ENCODE data around the gene LBX2. TPM values are rescaled to one million over a fixed set of nuclear protein-coding genes. Genes with fewer than 3 reads are reported as not detected.
A peak's percentile ranks its signal among the peaks of the same experiment; 100 is the strongest.
"Not testable (repeated sequence)": the region's sequence is repeated elsewhere in the genome, so short reads cannot be mapped to it uniquely, and the experiment has no call there.

LBX2 gene
- total RNA-seq, 1 donor = 5.4 TPM

GRCh38 chr2:74459503-74460118 lies 39.8 kb downstream of the LBX2 start:
- H3K27me3 ChIP-seq (ENCODE audit: insufficient read depth, low read length); H4K20me1 ChIP-seq (ENCODE audit: insufficient read depth, low read length); H3K27ac ChIP-seq (ENCODE audit: low read depth, low read length); H3K9me3 ChIP-seq (ENCODE audit: low read depth, low read length); H2AFZ ChIP-seq (ENCODE audit: low read length): not testable (repeated sequence)
- peak; percentile 67 for DNase-seq (ENCODE audit: insufficient read length, low spot score, missing footprints)
- peak overlapping the region; percentile 96 for H3K4me3 ChIP-seq (ENCODE audit: insufficient read depth, low read length)
- peaks cover 27% of the 10 kb centered on the region for H3K36me3 ChIP-seq (ENCODE audit: insufficient read depth, low read length)
- H3K4me1 ChIP-seq (ENCODE audit: insufficient read depth, low read length) = peaks cover 35% of the 10 kb centered on the region
- H3K4me2 ChIP-seq (ENCODE audit: insufficient read depth, low read length) = peak overlapping the region; percentile 99
- H3K79me2 ChIP-seq (ENCODE audit: insufficient read depth, low read length) = peaks cover 43% of the 10 kb centered on the region

GRCh38 chr2:74458938-74459363 lies 40.5 kb downstream of the LBX2 start:
- H2AFZ ChIP-seq (ENCODE audit: low read length) = peak overlapping the region; percentile 63
- H3K4me3 ChIP-seq (ENCODE audit: insufficient read depth, low read length) = peak overlapping the region; percentile 96
- no peaks in the 10 kb centered on the region for H3K9me3 ChIP-seq (ENCODE audit: low read depth, low read length)
- H3K4me2 ChIP-seq (ENCODE audit: insufficient read depth, low read length) = peak overlapping the region; percentile 99
- no peak for TF ChIP-seq CTCF (IDR thresholded peaks at IDR 0.05; ENCODE audit: extremely low read depth, low read depth, low read length)
- no peaks in the 10 kb centered on the region for H3K27me3 ChIP-seq (ENCODE audit: insufficient read depth, low read length)
- peaks cover 27% of the 10 kb centered on the region for H3K36me3 ChIP-seq (ENCODE audit: insufficient read depth, low read length)
- H4K20me1 ChIP-seq (ENCODE audit: insufficient read depth, low read length) = no peaks in the 10 kb centered on the region
- H3K79me2 ChIP-seq (ENCODE audit: insufficient read depth, low read length) = peaks cover 37% of the 10 kb centered on the region
- DNase-seq (ENCODE audit: insufficient read length, low spot score, missing footprints) = peak; percentile 91
- peak overlapping the region; percentile 68 for H3K27ac ChIP-seq (ENCODE audit: low read depth, low read length)
- peaks cover 29% of the 10 kb centered on the region for H3K4me1 ChIP-seq (ENCODE audit: insufficient read depth, low read length)

GRCh38 chr2:74458132-74458937 lies 41.1 kb downstream of the LBX2 start, which contains the start of gene WBP1:
TSS of gene WBP1 (plus strand) at chr2:74458438. CDS start at chr2:74458603, 165 bp downstream.
- Histone ChIP-seq H4K20me1 (ENCODE audit: insufficient read depth, low read length) (no peaks in the 10 kb centered on the region), H3K36me3 (ENCODE audit: insufficient read depth, low read length) (peaks cover 27% of the 10 kb centered on the region), H3K27ac (ENCODE audit: low read depth, low read length) (peak within 1 kb of the TSS; percentile 78), H3K4me1 (ENCODE audit: insufficient read depth, low read length) (peaks cover 27% of the 10 kb centered on the region), H3K79me2 (ENCODE audit: insufficient read depth, low read length) (peaks cover 35% of the 10 kb centered on the region), H2AFZ (ENCODE audit: low read length) (peak within 1 kb of the TSS; percentile 88), H3K4me3 (ENCODE audit: insufficient read depth, low read length) (peak within 1 kb of the TSS; percentile 96), H3K27me3 (ENCODE audit: insufficient read depth, low read length) (peaks cover 1% of the 10 kb centered on the region), H3K4me2 (ENCODE audit: insufficient read depth, low read length) (peak within 1 kb of the TSS; percentile 99), H3K9me3 (ENCODE audit: low read depth, low read length) (no peaks in the 10 kb centered on the region)
- no peak for TF ChIP-seq CTCF (IDR thresholded peaks at IDR 0.05; ENCODE audit: extremely low read depth, low read depth, low read length)
- DNase-seq (ENCODE audit: insufficient read length, low spot score, missing footprints) = peak; percentile 99

GRCh38 chr2:74457549-74458131 lies 41.8 kb downstream of the LBX2 start:
- H2AFZ ChIP-seq (ENCODE audit: low read length) = peak overlapping the region; percentile 88
- peak overlapping the region; percentile 99 for H3K4me2 ChIP-seq (ENCODE audit: insufficient read depth, low read length)
- H3K27me3 ChIP-seq (ENCODE audit: insufficient read depth, low read length) = peaks cover 3% of the 10 kb centered on the region
- H3K4me3 ChIP-seq (ENCODE audit: insufficient read depth, low read length) = peak overlapping the region; percentile 87
- peak overlapping the region; percentile 78 for H3K27ac ChIP-seq (ENCODE audit: low read depth, low read length)
- H3K9me3 ChIP-seq (ENCODE audit: low read depth, low read length) = no peaks in the 10 kb centered on the region
- peaks cover 28% of the 10 kb centered on the region for H3K79me2 ChIP-seq (ENCODE audit: insufficient read depth, low read length)
- peaks cover 20% of the 10 kb centered on the region for H3K36me3 ChIP-seq (ENCODE audit: insufficient read depth, low read length)
- peaks cover 24% of the 10 kb centered on the region for H3K4me1 ChIP-seq (ENCODE audit: insufficient read depth, low read length)
- TF ChIP-seq CTCF (IDR thresholded peaks at IDR 0.05; ENCODE audit: extremely low read depth, low read depth, low read length) = no peak
- no peak for DNase-seq (ENCODE audit: insufficient read length, low spot score, missing footprints)
- H4K20me1 ChIP-seq (ENCODE audit: insufficient read depth, low read length) = no peaks in the 10 kb centered on the region

Data from osteoblast (primary cell).